Neuronal stem cell (in vitro differentiated cells): ENCODE data around the gene FRMD8.

Experiments used
- DNase-seq: peaks from one replicate; pipeline ENCODE4 v3.0.0-alpha.2; 2013; ENCODE audit warnings: low spot score
- H2AFZ ChIP-seq: one replicate; pipeline ENCODE4 v1.6.1; 2013; ENCODE audit warnings: mild to moderate bottlenecking, low read length, inconsistent platforms
- H2AK5ac ChIP-seq: 2 replicates; pipeline ENCODE4 v1.6.1; 2013; ENCODE audit warnings: low read depth, mild to moderate bottlenecking, inconsistent platforms, low read length, moderate library complexity, mixed read lengths
- H2BK120ac ChIP-seq: 2 replicates; pipeline ENCODE4 v1.6.1; 2013; ENCODE audit warnings: low read depth, mild to moderate bottlenecking, inconsistent platforms, low read length, moderate library complexity, mixed read lengths
- H2BK12ac ChIP-seq: one replicate; pipeline ENCODE4 v1.6.1; 2013; ENCODE audit warnings: low read length, inconsistent platforms
- H2BK15ac ChIP-seq: 2 replicates; pipeline ENCODE4 v1.6.1; 2013; ENCODE audit warnings: mild to moderate bottlenecking, low read length, inconsistent platforms, mixed read lengths
- H2BK5ac ChIP-seq: one replicate; pipeline ENCODE4 v1.6.1; 2013; ENCODE audit warnings: inconsistent platforms, mild to moderate bottlenecking, low read length, moderate library complexity
- H3K14ac ChIP-seq: one replicate; pipeline ENCODE4 v1.6.1; 2013; ENCODE audit warnings: low read length, inconsistent platforms
- H3K18ac ChIP-seq: 2 replicates; pipeline ENCODE4 v1.6.1; 2013; ENCODE audit warnings: low read length, inconsistent platforms
- H3K23ac ChIP-seq: 2 replicates; pipeline ENCODE4 v1.6.1; 2013; ENCODE audit warnings: low read depth, mild to moderate bottlenecking, mixed read lengths, low read length, inconsistent platforms; ENCODE audit not compliant: poor library complexity
- H3K27ac ChIP-seq: replicated peaks from 3 replicates; pipeline ENCODE4 v1.5.1; 2013; ENCODE audit warnings: low read length, inconsistent platforms
- H3K27me3 ChIP-seq, 3 experiments: 2 replicates each; pipeline ENCODE4 v1.6.1; 2013; ENCODE audit warnings: low read length in 3 of 3, mild to moderate bottlenecking in 2 of 3, inconsistent platforms in 1 of 3, low read depth in 1 of 3, mixed read lengths in 1 of 3, moderate library complexity in 1 of 3; ENCODE audit not compliant: control insufficient read depth in 3 of 3, insufficient read depth in 3 of 3
- H3K36me3 ChIP-seq, 2 donors: replicated peaks in 1 of 2; 2 replicates each; pipeline ENCODE4 v1.6.1; 2013; ENCODE audit warnings: low read length in 2 of 2; ENCODE audit not compliant: control insufficient read depth in 2 of 2, insufficient read depth in 2 of 2
- H3K4ac ChIP-seq: 2 replicates; pipeline ENCODE4 v1.6.1; 2013; ENCODE audit warnings: inconsistent platforms, mild to moderate bottlenecking, low read length, moderate library complexity
- H3K4me1 ChIP-seq, 2 donors: 1 replicate in 1 of 2; 2 replicates in 1 of 2; pipeline ENCODE4 v1.6.1; 2013; ENCODE audit warnings: low read length in 2 of 2, low read depth in 1 of 2; ENCODE audit not compliant: control insufficient read depth in 2 of 2, insufficient read depth in 1 of 2
- H3K4me2 ChIP-seq: one replicate; pipeline ENCODE4 v1.6.1; 2013; ENCODE audit warnings: mild to moderate bottlenecking, low read length, inconsistent platforms; ENCODE audit not compliant: insufficient read depth, poor library complexity, severe bottlenecking
- H3K4me3 ChIP-seq, 2 donors: 2 replicates each; pipeline ENCODE4 v1.5.1; 2013; ENCODE audit warnings: low read length in 2 of 2, mild to moderate bottlenecking in 2 of 2, inconsistent platforms in 1 of 2, moderate library complexity in 1 of 2
- H3K79me1 ChIP-seq: one replicate; pipeline ENCODE4 v1.6.1; 2013; ENCODE audit warnings: low read depth, mild to moderate bottlenecking, inconsistent platforms, low read length, moderate library complexity
- H3K9ac ChIP-seq: one replicate; pipeline ENCODE4 v1.6.1; 2013; ENCODE audit warnings: mild to moderate bottlenecking, low read depth, low read length, inconsistent platforms; ENCODE audit not compliant: poor library complexity
- H3K9me3 ChIP-seq, 2 donors: replicated peaks in 1 of 2; 2 replicates each; pipeline versions ENCODE3 to v1.6.1; 2013; ENCODE audit warnings: low read length in 2 of 2, mild to moderate bottlenecking in 2 of 2, inconsistent platforms in 1 of 2, low read depth in 1 of 2, mixed read lengths in 1 of 2, moderate library complexity in 1 of 2; ENCODE audit not compliant: control insufficient read depth in 2 of 2, insufficient read depth in 1 of 2
- H4K8ac ChIP-seq: one replicate; pipeline ENCODE4 v1.6.1; 2013; ENCODE audit warnings: low read depth, mild to moderate bottlenecking, inconsistent platforms, low read length, moderate library complexity
- H4K91ac ChIP-seq: one replicate; pipeline ENCODE4 v1.6.1; 2013; ENCODE audit warnings: low read length, low read depth, mild to moderate bottlenecking, inconsistent platforms; ENCODE audit not compliant: poor library complexity
- WGBS, 2 donors: extraction: QIAGEN DNeasy Blood & Tissue Kit; methylation state at CpG; one replicate each; pipeline ENCODE4 v1.1.7; 2013; ENCODE audit warnings: missing lambda C conversion rate in 2 of 2, mixed read lengths in 1 of 2; ENCODE audit not compliant: insufficient read length in 2 of 2, insufficient replicate concordance in 1 of 2; ENCODE audit errors: extremely low coverage in 2 of 2; 5-methylcytosine and 5-hydroxymethylcytosine counted together

The FRMD8 gene

GRCh38 chr11:65434057-65434666 lies 47.7 kb downstream of the FRMD8 start:
- Histone ChIP-seq H3K27me3 (no peaks in the 10 kb centered on the region), H2BK5ac (no peak overlapping the region), H3K79me1 (peaks cover 2% of the 10 kb centered on the region), H3K4me1 (peaks cover 1 to 14% of the 10 kb centered on the region in 2 donors), H2AFZ (no peak overlapping the region), H3K18ac (no peak overlapping the region), H2BK15ac (no peak overlapping the region), H3K4me3 (no peak overlapping the region), H2BK12ac (no peak overlapping the region), H3K14ac (no peak overlapping the region), H3K9ac (no peak overlapping the region), H4K8ac (no peak overlapping the region), H3K23ac (no peak overlapping the region), H2AK5ac (no peak overlapping the region), H3K4me2 (no peak overlapping the region), H3K27ac (no peak overlapping the region), H3K4ac (no peak overlapping the region), H4K91ac (no peak overlapping the region), H3K9me3 (peaks cover 0 to 4% of the 10 kb centered on the region in 2 donors), H3K36me3 (peaks cover 3 to 98% of the 10 kb centered on the region in 2 donors), H2BK120ac (no peak overlapping the region)
- WGBS, 2 donors = no CpG with 5 or more reads among the region's 6 CpGs
- no peak for DNase-seq

- Histone ChIP-seq H2BK15ac (no peak overlapping the region), H3K4me1 (peaks cover 1 to 12% of the 10 kb centered on the region in 2 donors), H3K14ac (no peak overlapping the region), H3K18ac (no peak overlapping the region), H3K79me1 (peaks cover 2% of the 10 kb centered on the region), H4K91ac (no peak overlapping the region), H3K9me3 (peaks cover 0 to 4% of the 10 kb centered on the region in 2 donors), H3K4ac (no peak overlapping the region), H2BK120ac (no peak overlapping the region), H2AFZ (no peak overlapping the region), H3K36me3 (peaks cover 3 to 99% of the 10 kb centered on the region in 2 donors), H2BK5ac (no peak overlapping the region), H2BK12ac (no peak overlapping the region), H3K4me2 (no peak overlapping the region), H3K27ac (no peak overlapping the region), H3K9ac (no peak overlapping the region), H3K23ac (no peak overlapping the region), H2AK5ac (no peak overlapping the region), H4K8ac (no peak overlapping the region), H3K4me3 (no peak overlapping the region), H3K27me3 (no peaks in the 10 kb centered on the region)
- no peak for DNase-seq
- no CpG with 5 or more reads among the region's 5 CpGs for WGBS, 2 donors
Measured at GRCh38 chr11:65434667-65435410, 48.4 kb downstream of the FRMD8 start.

DNA sequence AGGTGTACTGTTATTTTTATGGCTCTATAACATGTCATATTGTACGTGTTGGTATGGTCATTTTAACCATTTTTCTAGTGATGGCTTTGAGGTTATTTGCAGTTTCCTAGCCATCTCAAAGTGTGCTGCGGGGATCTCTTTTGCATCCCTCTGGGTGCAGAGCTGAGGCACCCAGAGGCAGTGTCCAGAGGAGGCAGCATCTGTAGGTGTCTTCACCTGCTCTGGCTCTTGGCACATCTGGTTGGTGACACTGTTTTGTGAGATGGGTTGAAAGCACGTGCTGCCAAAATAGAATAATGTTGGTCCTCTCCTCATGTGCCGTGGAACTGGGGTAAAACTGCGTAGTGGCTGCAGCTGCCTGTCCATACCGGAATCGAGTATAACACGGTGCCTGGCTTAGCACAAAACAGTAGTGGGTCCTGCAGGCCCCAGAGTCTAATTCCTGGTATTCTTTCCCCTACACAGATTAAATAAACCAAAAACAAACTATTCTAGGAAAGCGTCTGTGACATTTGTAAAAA lies 49.0 kb downstream of the FRMD8 start:
- Histone ChIP-seq H3K36me3 (peaks cover 3 to 98% of the 10 kb centered on the region in 2 donors), H3K27ac (no peak overlapping the region), H2BK5ac (no peak overlapping the region), H2BK15ac (no peak overlapping the region), H4K91ac (no peak overlapping the region), H3K79me1 (peaks cover 2% of the 10 kb centered on the region), H3K23ac (no peak overlapping the region), H3K14ac (no peak overlapping the region), H3K18ac (no peak overlapping the region), H3K9me3 (peaks cover 0 to 4% of the 10 kb centered on the region in 2 donors), H2AFZ (no peak overlapping the region), H3K4me2 (no peak overlapping the region), H3K27me3 (no peaks in the 10 kb centered on the region), H3K4me1 (peaks cover 0 to 8% of the 10 kb centered on the region in 2 donors), H2AK5ac (no peak overlapping the region), H3K9ac (no peak overlapping the region), H2BK12ac (no peak overlapping the region), H2BK120ac (no peak overlapping the region), H4K8ac (no peak overlapping the region), H3K4ac (no peak overlapping the region), H3K4me3 (no peak overlapping the region)
- WGBS, 2 donors = no CpG with 5 or more reads among the region's 9 CpGs
- DNase-seq = no peak

DNA sequence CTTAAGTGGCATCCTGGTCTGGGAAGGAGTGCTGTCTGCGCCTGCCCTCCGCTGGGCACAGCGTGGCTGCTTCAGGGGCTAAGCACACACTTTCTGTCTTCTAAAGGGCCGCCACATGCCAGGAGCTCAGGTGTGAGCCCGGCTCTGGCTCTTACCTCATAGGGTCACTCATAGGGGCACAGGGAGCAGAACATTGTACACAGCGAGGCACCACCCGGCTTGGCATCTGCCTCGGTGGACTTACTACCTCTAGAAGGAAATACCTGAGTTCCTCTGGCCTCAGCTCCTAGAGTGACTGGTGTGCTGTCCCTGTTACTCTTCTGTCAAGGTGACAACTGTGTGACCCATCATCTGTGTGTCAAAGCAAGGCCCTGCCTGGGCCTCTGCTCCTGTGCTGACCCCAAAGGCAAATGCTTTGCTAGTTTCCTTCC lies 49.6 kb downstream of the FRMD8 start:
- DNase-seq = no peak
- Histone ChIP-seq H3K79me1 (peaks cover 2% of the 10 kb centered on the region), H3K36me3 (peaks cover 3 to 98% of the 10 kb centered on the region in 2 donors), H2AFZ (no peak overlapping the region), H3K9me3 (peaks cover 0 to 4% of the 10 kb centered on the region in 2 donors), H3K9ac (no peak overlapping the region), H2BK15ac (no peak overlapping the region), H2AK5ac (peak overlapping the region; percentile 33), H3K4me2 (no peak overlapping the region), H2BK12ac (no peak overlapping the region), H4K91ac (no peak overlapping the region), H3K27me3 (no peaks in the 10 kb centered on the region), H3K27ac (no peak overlapping the region), H2BK120ac (no peak overlapping the region), H3K4me3 (no peak overlapping the region), H3K23ac (no peak overlapping the region), H3K18ac (no peak overlapping the region), H4K8ac (no peak overlapping the region), H3K4me1 (peaks cover 0 to 5% of the 10 kb centered on the region in 2 donors), H2BK5ac (no peak overlapping the region), H3K14ac (no peak overlapping the region), H3K4ac (no peak overlapping the region)
- no CpG with 5 or more reads among the region's 8 CpGs for WGBS, 2 donors
